Right forelimb (tissue), 1 donor: ENCODE measurements around the gene SELE.

Source experiments
- DNase-seq: peaks from one replicate; pipeline ENCODE4 v3.0.0-alpha.2; 2018

SELE gene

GRCh38 chr1:169681140-169681539 lies 52.7 kb downstream of the SELE start:
- no peak for DNase-seq

GRCh38 chr1:169680377-169681019 lies 53.4 kb downstream of the SELE start:
- no peak for DNase-seq

GRCh38 chr1:169679692-169680091 lies 54.2 kb downstream of the SELE start:
- no peak for DNase-seq

- no peak for DNase-seq
These were observed 57.9 kb downstream of the SELE start for GRCh38 chr1:169676001-169676400.
